Panc1 (cell line): ENCODE measurements around the gene KDM4B. TPM values are rescaled to one million over a fixed set of nuclear protein-coding genes. Genes with fewer than 3 reads are reported as not detected.

Experiments
- ATAC-seq: fragments of 200-7000 bp; cut with Tn5 transposase; 2 replicates; pipeline ENCODE4 v1.9.1; 2020; ENCODE audit warnings: mild to moderate bottlenecking, moderate library complexity
- BruUV-seq: library from RNA; stranded (reverse); fragments of 400-500 nt; replicated peaks from 2 replicates; lab custom pipeline; 2021; lab: Mats Ljungman, UMichigan
- CTCF ChIA-PET: fragments of 300-600 bp; sonication (Branson Sonifier 250); formaldehyde crosslinking; loops from one replicate; lab custom pipeline; 2022; ENCODE audit warnings: antibody characterized with exemption; lab: Charles Lee
- POLR2A ChIA-PET: fragments of 300-600 bp; sonication (Branson Sonifier 250); formaldehyde crosslinking; loops from one replicate; lab custom pipeline; 2022; ENCODE audit warnings: antibody characterized with exemption; lab: Charles Lee
- DNase-seq: peaks from one replicate; pipeline ENCODE4 v3.0.0-alpha.2; 2010; ENCODE audit warnings: low read depth, low spot score
- H3K27ac ChIP-seq: 2 replicates; pipeline ENCODE4 v1.5.1; 2011; ENCODE audit warnings: mild to moderate bottlenecking, low read length, inconsistent platforms
- H3K27me3 ChIP-seq: fragments of 200-500 bp; sonication (Bioruptor generic); 2 replicates; pipeline ENCODE4 v1.6.0; 2014; ENCODE audit warnings: low read length, inconsistent platforms; ENCODE audit not compliant: control insufficient read depth, insufficient read depth
- H3K36me3 ChIP-seq: fragments of 200-500 bp; sonication (Bioruptor generic); 2 replicates; pipeline ENCODE4 v1.5.1; 2014; ENCODE audit warnings: inconsistent platforms, mild to moderate bottlenecking, low read length, moderate library complexity; ENCODE audit not compliant: control insufficient read depth, insufficient read depth
- H3K4me1 ChIP-seq: 2 replicates; pipeline ENCODE4 v1.5.1; 2011; ENCODE audit warnings: inconsistent platforms, mild to moderate bottlenecking, low read length, moderate library complexity; ENCODE audit not compliant: control insufficient read depth, insufficient read depth
- H3K4me3 ChIP-seq, 2 experiments: 2 replicates each; pipeline ENCODE4 v1.5.1; 2011 to 2012; ENCODE audit warnings: low read depth in 2 of 2, low read length in 2 of 2, mild to moderate bottlenecking in 2 of 2, inconsistent platforms in 1 of 2, moderate library complexity in 1 of 2
- H3K9me3 ChIP-seq: fragments of 200-500 bp; sonication (Bioruptor generic); 2 replicates; pipeline ENCODE4 v1.5.1; 2014; ENCODE audit warnings: low read depth, mild to moderate bottlenecking, inconsistent platforms, low read length, moderate library complexity; ENCODE audit not compliant: control insufficient read depth, insufficient read depth
- POLR2AphosphoS5 ChIP-seq: IDR thresholded peaks from 2 replicates; pipeline ENCODE4 v1.6.1; 2012; ENCODE audit warnings: mild to moderate bottlenecking, low read depth, low read length, moderate library complexity
- SIN3A ChIP-seq: IDR thresholded peaks from 2 replicates; pipeline ENCODE4 v1.6.1; 2012; ENCODE audit warnings: low read depth, mild to moderate bottlenecking, low read length, moderate library complexity, borderline replicate concordance; ENCODE audit not compliant: insufficient read depth
- TCF7L2 ChIP-seq: IDR thresholded peaks from 2 replicates; pipeline ENCODE4 v1.6.1; 2011; ENCODE audit warnings: mild to moderate bottlenecking, low read depth, low read length, inconsistent platforms
- in situ Hi-C: cut with HindIII; loops from 2 replicates; pipeline ENCODE4 v1.10.0; 2016; ENCODE audit warnings: low sequenced_read_pairs, low pct_unique_long_range_greater_than_20kb
- intact Hi-C: fragments of 100-400 bp; cut with micrococcal nuclease; formaldehyde crosslinking; loops from one replicate; pipeline ENCODE4 v1.10.0; 2022; ENCODE audit not compliant: unreplicated experiment
- total RNA-seq: library from RNA; stranded (reverse); gene quantifications from one replicate; pipeline ENCODE4 v1.2.1, GENCODE V29; 2021; ENCODE audit not compliant: unreplicated experiment
- TF ChIP-seq, protein P1 (sequence below), 2 experiments: IDR thresholded peaks; 2 replicates each; pipeline ENCODE4 v1.6.1; 2011 to 2012; ENCODE audit warnings: low read depth in 2 of 2, control low read depth in 1 of 2, low read length in 1 of 2, mild to moderate bottlenecking in 1 of 2, moderate library complexity in 1 of 2; ENCODE audit not compliant: insufficient read depth in 1 of 2
- TF ChIP-seq, protein P2 (sequence below): fragments of 450-650 bp; IDR thresholded peaks from 2 replicates; pipeline ENCODE4 v1.5.1; 2017; ENCODE audit warnings: mild to moderate bottlenecking

KDM4B gene
- total RNA-seq, 1 experiment from 2014 or later = 18.4 TPM

DNA sequence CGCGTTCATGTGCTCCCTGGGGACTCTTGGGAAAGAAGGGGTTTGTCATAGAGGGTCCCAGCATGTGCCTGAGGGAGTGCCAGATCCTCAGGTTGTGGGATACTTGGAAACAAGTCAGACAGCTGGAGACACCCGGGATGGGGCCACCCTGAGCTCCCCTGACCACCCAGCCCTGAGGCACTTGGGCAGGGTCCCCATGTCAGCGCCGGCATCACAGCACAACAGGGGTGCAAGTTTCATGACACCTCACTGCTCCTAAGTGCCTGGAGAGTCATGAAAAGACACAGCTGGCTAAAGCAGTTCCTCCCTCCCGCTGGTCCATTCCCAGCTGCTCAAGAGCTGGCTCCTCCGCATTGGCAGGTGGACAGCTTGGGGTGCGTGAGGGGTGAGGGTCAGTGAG is 102.7 kb downstream of the KDM4B start:
- H3K27ac ChIP-seq = no peak overlapping the region
- DNase-seq (no peak), ATAC-seq (no peak)
- H3K36me3 ChIP-seq = no peaks in the 10 kb centered on the region
- intact Hi-C loops = no loop called here
- H3K4me1 ChIP-seq = no peaks in the 10 kb centered on the region
- H3K27me3 ChIP-seq = no peaks in the 10 kb centered on the region
- H3K4me3 ChIP-seq = no peak overlapping the region
- no peaks in the 10 kb centered on the region for H3K9me3 ChIP-seq
- POLR2A ChIA-PET = no interaction called here
- CTCF ChIA-PET = no interaction called here
- TF ChIP-seq POLR2AphosphoS5 = no peak
- TF ChIP-seq, protein P1, sequence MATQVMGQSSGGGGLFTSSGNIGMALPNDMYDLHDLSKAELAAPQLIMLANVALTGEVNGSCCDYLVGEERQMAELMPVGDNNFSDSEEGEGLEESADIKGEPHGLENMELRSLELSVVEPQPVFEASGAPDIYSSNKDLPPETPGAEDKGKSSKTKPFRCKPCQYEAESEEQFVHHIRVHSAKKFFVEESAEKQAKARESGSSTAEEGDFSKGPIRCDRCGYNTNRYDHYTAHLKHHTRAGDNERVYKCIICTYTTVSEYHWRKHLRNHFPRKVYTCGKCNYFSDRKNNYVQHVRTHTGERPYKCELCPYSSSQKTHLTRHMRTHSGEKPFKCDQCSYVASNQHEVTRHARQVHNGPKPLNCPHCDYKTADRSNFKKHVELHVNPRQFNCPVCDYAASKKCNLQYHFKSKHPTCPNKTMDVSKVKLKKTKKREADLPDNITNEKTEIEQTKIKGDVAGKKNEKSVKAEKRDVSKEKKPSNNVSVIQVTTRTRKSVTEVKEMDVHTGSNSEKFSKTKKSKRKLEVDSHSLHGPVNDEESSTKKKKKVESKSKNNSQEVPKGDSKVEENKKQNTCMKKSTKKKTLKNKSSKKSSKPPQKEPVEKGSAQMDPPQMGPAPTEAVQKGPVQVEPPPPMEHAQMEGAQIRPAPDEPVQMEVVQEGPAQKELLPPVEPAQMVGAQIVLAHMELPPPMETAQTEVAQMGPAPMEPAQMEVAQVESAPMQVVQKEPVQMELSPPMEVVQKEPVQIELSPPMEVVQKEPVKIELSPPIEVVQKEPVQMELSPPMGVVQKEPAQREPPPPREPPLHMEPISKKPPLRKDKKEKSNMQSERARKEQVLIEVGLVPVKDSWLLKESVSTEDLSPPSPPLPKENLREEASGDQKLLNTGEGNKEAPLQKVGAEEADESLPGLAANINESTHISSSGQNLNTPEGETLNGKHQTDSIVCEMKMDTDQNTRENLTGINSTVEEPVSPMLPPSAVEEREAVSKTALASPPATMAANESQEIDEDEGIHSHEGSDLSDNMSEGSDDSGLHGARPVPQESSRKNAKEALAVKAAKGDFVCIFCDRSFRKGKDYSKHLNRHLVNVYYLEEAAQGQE (IDR thresholded peaks at IDR 0.05; ENCODE audit: insufficient read depth in 1 of 2, low read depth in 2 of 2, low read length in 1 of 2) = no peak
- TF ChIP-seq, protein P2, sequence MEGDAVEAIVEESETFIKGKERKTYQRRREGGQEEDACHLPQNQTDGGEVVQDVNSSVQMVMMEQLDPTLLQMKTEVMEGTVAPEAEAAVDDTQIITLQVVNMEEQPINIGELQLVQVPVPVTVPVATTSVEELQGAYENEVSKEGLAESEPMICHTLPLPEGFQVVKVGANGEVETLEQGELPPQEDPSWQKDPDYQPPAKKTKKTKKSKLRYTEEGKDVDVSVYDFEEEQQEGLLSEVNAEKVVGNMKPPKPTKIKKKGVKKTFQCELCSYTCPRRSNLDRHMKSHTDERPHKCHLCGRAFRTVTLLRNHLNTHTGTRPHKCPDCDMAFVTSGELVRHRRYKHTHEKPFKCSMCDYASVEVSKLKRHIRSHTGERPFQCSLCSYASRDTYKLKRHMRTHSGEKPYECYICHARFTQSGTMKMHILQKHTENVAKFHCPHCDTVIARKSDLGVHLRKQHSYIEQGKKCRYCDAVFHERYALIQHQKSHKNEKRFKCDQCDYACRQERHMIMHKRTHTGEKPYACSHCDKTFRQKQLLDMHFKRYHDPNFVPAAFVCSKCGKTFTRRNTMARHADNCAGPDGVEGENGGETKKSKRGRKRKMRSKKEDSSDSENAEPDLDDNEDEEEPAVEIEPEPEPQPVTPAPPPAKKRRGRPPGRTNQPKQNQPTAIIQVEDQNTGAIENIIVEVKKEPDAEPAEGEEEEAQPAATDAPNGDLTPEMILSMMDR = no peak
- no peak for TF ChIP-seq TCF7L2
- no peak for TF ChIP-seq SIN3A
- BruUV-seq = no TSS peak
- in situ Hi-C loops = no loop called here

GRCh38 chr19:5072115-5072514 is 103.2 kb downstream of the KDM4B start:
- H3K4me1 ChIP-seq = no peaks in the 10 kb centered on the region
- H3K36me3 ChIP-seq = no peaks in the 10 kb centered on the region
- TF ChIP-seq, protein P1 (IDR thresholded peaks at IDR 0.05; ENCODE audit: insufficient read depth in 1 of 2, low read depth in 2 of 2, low read length in 1 of 2) = no peak
- TF ChIP-seq SIN3A = no peak
- TF ChIP-seq, protein P2 = no peak
- no peak for TF ChIP-seq POLR2AphosphoS5
- no peak for TF ChIP-seq TCF7L2
- DNase-seq (no peak), ATAC-seq (no peak)
- no peak overlapping the region for H3K4me3 ChIP-seq
- ChIA-PET POLR2A (no interaction called here), CTCF (no interaction called here)
- H3K27ac ChIP-seq = no peak overlapping the region
- in situ Hi-C loops = no loop called here
- no peaks in the 10 kb centered on the region for H3K9me3 ChIP-seq
- intact Hi-C loops = no loop called here
- BruUV-seq = no TSS peak
- H3K27me3 ChIP-seq = no peaks in the 10 kb centered on the region
